GM12878 (cell line): ENCODE measurements around the gene ADRA2B. TPM values are rescaled to one million over a fixed set of nuclear protein-coding genes. Genes with fewer than 3 reads are reported as not detected.
A peak's percentile ranks its signal among the peaks of the same experiment; 100 is the strongest.

Source experiments
- BCLAF1 ChIP-seq: fragments of 450-650 bp; IDR thresholded peaks from 2 replicates; pipeline ENCODE4 v1.6.1; 2017; ENCODE audit warnings: antibody characterized with exemption, mild to moderate bottlenecking, moderate library complexity
- BMI1 ChIP-seq: fragments of 450-650 bp; IDR thresholded peaks from 2 replicates; pipeline ENCODE4 v1.6.1; 2016; ENCODE audit warnings: mild to moderate bottlenecking, moderate library complexity, borderline replicate concordance
- CHD1 ChIP-seq: IDR thresholded peaks from 2 replicates; pipeline ENCODE4 v1.6.1; 2012; ENCODE audit warnings: low read depth, low read length, improper control_type of control experiment
- CTCF ChIP-seq, 3 experiments: IDR thresholded peaks in 2 of 3; conservative IDR thresholded peaks in 1 of 3; 2 replicates each; pipeline ENCODE4 v1.5.1; 2011; ENCODE audit warnings: low read depth in 3 of 3, low read length in 3 of 3, mild to moderate bottlenecking in 3 of 3, control low read depth in 2 of 3, moderate library complexity in 2 of 3, inconsistent platforms in 1 of 3, mixed read lengths in 1 of 3; ENCODE audit not compliant: control insufficient read depth in 2 of 3, insufficient read depth in 1 of 3; ENCODE audit errors: extremely low read depth in 1 of 3
- EGR1 ChIP-seq, 2 experiments: IDR thresholded peaks; 1 replicate in 1 of 2; 2 replicates in 1 of 2; pipeline ENCODE4 v1.6.1; 2011 to 2012; ENCODE audit warnings: low read depth in 2 of 2, low read length in 2 of 2, borderline replicate concordance in 1 of 2, mild to moderate bottlenecking in 1 of 2, moderate library complexity in 1 of 2
- ESRRA ChIP-seq: IDR thresholded peaks from 2 replicates; pipeline ENCODE4 v1.6.1; 2012; ENCODE audit warnings: mild to moderate bottlenecking, low read length, improper control_type of control experiment
- IKZF1 ChIP-seq: fragments of 450-650 bp; conservative IDR thresholded peaks from 2 replicates; pipeline ENCODE4 v1.6.1; 2017; ENCODE audit warnings: antibody characterized with exemption, mild to moderate bottlenecking
- JUNB ChIP-seq: IDR thresholded peaks from 2 replicates; pipeline ENCODE4 v1.6.1; 2016; ENCODE audit warnings: antibody characterized with exemption, mild to moderate bottlenecking
- MTA2 ChIP-seq: fragments of 450-650 bp; IDR thresholded peaks from 2 replicates; pipeline ENCODE4 v1.6.1; 2016; ENCODE audit warnings: low read depth, mild to moderate bottlenecking, moderate library complexity
- MTA3 ChIP-seq: IDR thresholded peaks from 2 replicates; pipeline ENCODE4 v1.6.1; 2012; ENCODE audit warnings: low read length, inconsistent platforms, borderline replicate concordance
- NFYB ChIP-seq: IDR thresholded peaks from 2 replicates; pipeline ENCODE4 v1.6.1; 2011; ENCODE audit warnings: low read depth, mild to moderate bottlenecking, low read length, improper control_type of control experiment, moderate library complexity; ENCODE audit not compliant: insufficient read depth
- PAX8 ChIP-seq: fragments of 450-650 bp; IDR thresholded peaks from 2 replicates; pipeline ENCODE4 v1.6.1; 2017; ENCODE audit warnings: mild to moderate bottlenecking, moderate library complexity
- RELA ChIP-seq: fragments of 450-650 bp; IDR thresholded peaks from 2 replicates; pipeline ENCODE4 v1.8.0; 2014; ENCODE audit warnings: borderline replicate concordance; ENCODE audit not compliant: partially characterized antibody
- RFX5 ChIP-seq: IDR thresholded peaks from 2 replicates; pipeline ENCODE4 v1.6.1; 2011; ENCODE audit warnings: low read depth, low read length, improper control_type of control experiment
- SIX5 ChIP-seq: IDR thresholded peaks from 2 replicates; pipeline ENCODE4 v1.6.1; 2011; ENCODE audit warnings: mild to moderate bottlenecking, low read depth, low read length, moderate library complexity; ENCODE audit not compliant: severe bottlenecking
- SMC3 ChIP-seq: IDR thresholded peaks from 2 replicates; pipeline ENCODE4 v1.6.1; 2011; ENCODE audit warnings: low read length, improper control_type of control experiment, borderline replicate concordance
- SUZ12 ChIP-seq: fragments of 200-600 bp; sonication (generic); IDR thresholded peaks from one replicate; pipeline ENCODE4 v1.6.1; 2018; ENCODE audit warnings: antibody characterized with exemption, mild to moderate bottlenecking; ENCODE audit not compliant: unreplicated experiment
- TCF12 ChIP-seq: IDR thresholded peaks from 2 replicates; pipeline ENCODE4 v1.6.1; 2011; ENCODE audit warnings: low read depth, mild to moderate bottlenecking, low read length
- YY1 ChIP-seq: IDR thresholded peaks from 2 replicates; pipeline ENCODE4 v1.6.1; 2011; ENCODE audit warnings: low read depth, mild to moderate bottlenecking, low read length
- ZNF24 ChIP-seq: fragments of 450-650 bp; IDR thresholded peaks from 2 replicates; pipeline ENCODE4 v1.6.1; 2017; ENCODE audit warnings: antibody characterized with exemption, mild to moderate bottlenecking
- ZZZ3 ChIP-seq: IDR thresholded peaks from 2 replicates; pipeline ENCODE4 v1.6.1; 2011; ENCODE audit warnings: low read depth; ENCODE audit not compliant: control insufficient read depth, insufficient read length
- polyA plus RNA-seq, 11 experiments: library from polyadenylated mRNA; depleted of rRNA in 4 of 11; unstranded in 6 of 11; stranded (reverse) in 5 of 11; fragments of >200 nt; fragmentation: Nextera tagmentation in 4 of 11; fragmentation: Illumina TruSeq in 1 of 11; extraction: Ambion mirVana in 4 of 11; extraction: Trizol in 1 of 11; gene quantifications; 1 replicate in 1 of 11; 2 replicates in 10 of 11; pipeline versions ENCODE4 v1.2.1 to v1.2.3, GENCODE V29; 2011 to 2016; ENCODE audit warnings: inconsistent platforms in 2 of 11, missing spikeins in 2 of 11, low read depth in 1 of 11
- total RNA-seq, 4 experiments: library from RNA; depleted of rRNA in 3 of 4; stranded (reverse); fragments of >200 nt in 3 of 4; fragmentation: Illumina TruSeq in 1 of 4; extraction: Trizol in 1 of 4; gene quantifications; 2 replicates each; pipeline versions ENCODE4 v1.2.1 to v1.2.3, GENCODE V29; 2013 to 2021
- TF ChIP-seq, protein P1 (sequence below): fragments of 450-650 bp; IDR thresholded peaks from 2 replicates; pipeline ENCODE4 v1.6.1; 2014; ENCODE audit warnings: mild to moderate bottlenecking
- TF ChIP-seq, protein P2 (sequence below): fragments of 450-650 bp; formaldehyde crosslinking; IDR thresholded peaks from 2 replicates; pipeline ENCODE4 v1.4.0; 2020; ENCODE audit warnings: mild to moderate bottlenecking, moderate library complexity

Gene ADRA2B
- total and polyA plus RNA-seq, 10 of the 15 experiments (the other 5 are each of a cell fraction or from before 2014, with no cell fraction given) = 0.01 to 0.10 (median 0.04) TPM; not detected in 6

DNA sequence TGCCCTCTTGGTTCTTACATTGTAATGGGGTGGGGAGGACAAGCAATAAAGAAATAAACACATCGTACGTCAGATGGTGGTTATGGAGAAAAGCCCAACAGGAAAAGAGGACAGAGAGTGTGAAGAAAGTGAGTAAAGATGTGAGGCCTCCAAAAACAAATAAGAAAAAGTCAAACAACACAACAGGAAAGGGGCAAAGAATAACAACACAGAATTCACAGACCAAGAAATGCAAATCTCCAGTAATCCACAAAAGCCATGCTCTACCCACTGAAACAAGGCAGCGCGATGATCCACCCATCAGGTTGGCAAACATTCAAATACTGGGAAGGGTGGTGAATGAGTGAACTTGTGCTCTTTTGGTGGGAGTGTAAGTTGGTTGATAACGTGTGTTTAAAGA, 45.5 kb upstream of the ADRA2B start (continued):
- TF ChIP-seq BCLAF1 = no peak
- TF ChIP-seq YY1 = no peak
- TF ChIP-seq, protein P1, sequence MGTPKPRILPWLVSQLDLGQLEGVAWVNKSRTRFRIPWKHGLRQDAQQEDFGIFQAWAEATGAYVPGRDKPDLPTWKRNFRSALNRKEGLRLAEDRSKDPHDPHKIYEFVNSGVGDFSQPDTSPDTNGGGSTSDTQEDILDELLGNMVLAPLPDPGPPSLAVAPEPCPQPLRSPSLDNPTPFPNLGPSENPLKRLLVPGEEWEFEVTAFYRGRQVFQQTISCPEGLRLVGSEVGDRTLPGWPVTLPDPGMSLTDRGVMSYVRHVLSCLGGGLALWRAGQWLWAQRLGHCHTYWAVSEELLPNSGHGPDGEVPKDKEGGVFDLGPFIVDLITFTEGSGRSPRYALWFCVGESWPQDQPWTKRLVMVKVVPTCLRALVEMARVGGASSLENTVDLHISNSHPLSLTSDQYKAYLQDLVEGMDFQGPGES = no peak
- no peak for TF ChIP-seq RELA
- no peak for TF ChIP-seq JUNB
- TF ChIP-seq NFYB = no peak
- TF ChIP-seq MTA3 = no peak
- TF ChIP-seq TCF12 = no peak
- no peak for TF ChIP-seq SIX5
- TF ChIP-seq SMC3 = no peak
- TF ChIP-seq CHD1 = no peak
- no peak for TF ChIP-seq SUZ12
- peak; percentile 61; the same call in 1 of the 2 replicates for TF ChIP-seq IKZF1
- peak; percentile 40; the same call in 1 of the 2 replicates for TF ChIP-seq ZNF24
- no peak for TF ChIP-seq BMI1
- no peak for TF ChIP-seq CTCF (IDR thresholded peaks at IDR 0.05 in 2 of 3, conservative IDR thresholded peaks at IDR 0.05 in 1 of 3; ENCODE audit: control insufficient read depth in 2 of 3, extremely low read depth in 1 of 3, insufficient read depth in 1 of 3, low read depth in 3 of 3, low read length in 3 of 3)
- no peak for TF ChIP-seq ESRRA
- TF ChIP-seq ZZZ3 = no peak
- TF ChIP-seq PAX8 = 0 out of 2 replicates have a peak, but pooled peaks have one; percentile 32
- no peak for TF ChIP-seq RFX5
- TF ChIP-seq, protein P2, sequence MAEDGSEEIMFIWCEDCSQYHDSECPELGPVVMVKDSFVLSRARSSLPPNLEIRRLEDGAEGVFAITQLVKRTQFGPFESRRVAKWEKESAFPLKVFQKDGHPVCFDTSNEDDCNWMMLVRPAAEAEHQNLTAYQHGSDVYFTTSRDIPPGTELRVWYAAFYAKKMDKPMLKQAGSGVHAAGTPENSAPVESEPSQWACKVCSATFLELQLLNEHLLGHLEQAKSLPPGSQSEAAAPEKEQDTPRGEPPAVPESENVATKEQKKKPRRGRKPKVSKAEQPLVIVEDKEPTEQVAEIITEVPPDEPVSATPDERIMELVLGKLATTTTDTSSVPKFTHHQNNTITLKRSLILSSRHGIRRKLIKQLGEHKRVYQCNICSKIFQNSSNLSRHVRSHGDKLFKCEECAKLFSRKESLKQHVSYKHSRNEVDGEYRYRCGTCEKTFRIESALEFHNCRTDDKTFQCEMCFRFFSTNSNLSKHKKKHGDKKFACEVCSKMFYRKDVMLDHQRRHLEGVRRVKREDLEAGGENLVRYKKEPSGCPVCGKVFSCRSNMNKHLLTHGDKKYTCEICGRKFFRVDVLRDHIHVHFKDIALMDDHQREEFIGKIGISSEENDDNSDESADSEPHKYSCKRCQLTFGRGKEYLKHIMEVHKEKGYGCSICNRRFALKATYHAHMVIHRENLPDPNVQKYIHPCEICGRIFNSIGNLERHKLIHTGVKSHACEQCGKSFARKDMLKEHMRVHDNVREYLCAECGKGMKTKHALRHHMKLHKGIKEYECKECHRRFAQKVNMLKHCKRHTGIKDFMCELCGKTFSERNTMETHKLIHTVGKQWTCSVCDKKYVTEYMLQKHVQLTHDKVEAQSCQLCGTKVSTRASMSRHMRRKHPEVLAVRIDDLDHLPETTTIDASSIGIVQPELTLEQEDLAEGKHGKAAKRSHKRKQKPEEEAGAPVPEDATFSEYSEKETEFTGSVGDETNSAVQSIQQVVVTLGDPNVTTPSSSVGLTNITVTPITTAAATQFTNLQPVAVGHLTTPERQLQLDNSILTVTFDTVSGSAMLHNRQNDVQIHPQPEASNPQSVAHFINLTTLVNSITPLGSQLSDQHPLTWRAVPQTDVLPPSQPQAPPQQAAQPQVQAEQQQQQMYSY = no peak
- no peak for TF ChIP-seq EGR1 (IDR thresholded peaks at IDR 0.05; ENCODE audit: borderline replicate concordance in 1 of 2, low read depth in 2 of 2, low read length in 2 of 2)
- TF ChIP-seq MTA2 = peak; percentile 48
